A549 (cell line): ENCODE measurements around the gene PCDH9.

Experiments used
- CEBPB ChIP-seq, 2 experiments: fragments of >200 bp in 1 of 2; sonication (Bioruptor Twin) in 1 of 2; formaldehyde crosslinking in 1 of 2; IDR thresholded peaks; 2 replicates each; pipeline ENCODE4 v1.6.1; 2012 to 2016
- CHD4 ChIP-seq: fragments of 200-600 bp; sonication (generic); IDR thresholded peaks from 2 replicates; pipeline ENCODE4 v1.6.1; 2016; ENCODE audit warnings: antibody characterized with exemption, mild to moderate bottlenecking, borderline replicate concordance
- EP300 ChIP-seq, 2 experiments: fragments of >200 bp; sonication (Bioruptor Twin); formaldehyde crosslinking; IDR thresholded peaks; 2 replicates in 1 of 2; 3 replicates in 1 of 2; pipeline ENCODE4 v1.6.1; 2016 to 2017
- MYC ChIP-seq: IDR thresholded peaks from 2 replicates; pipeline ENCODE4 v1.6.1; 2012; ENCODE audit warnings: mild to moderate bottlenecking, inconsistent platforms, low read length, improper control_type of control experiment, borderline replicate concordance
- POLR2A ChIP-seq: IDR thresholded peaks from 2 replicates; pipeline ENCODE4 v1.6.1; 2012; ENCODE audit warnings: mild to moderate bottlenecking, low read length
- RAD21 ChIP-seq, 2 experiments: fragments of >200 bp in 1 of 2; sonication (Bioruptor Twin) in 1 of 2; formaldehyde crosslinking in 1 of 2; IDR thresholded peaks in 1 of 2; conservative IDR thresholded peaks in 1 of 2; 2 replicates in 1 of 2; 3 replicates in 1 of 2; pipeline ENCODE4 v1.6.1; 2012 to 2018; ENCODE audit warnings: inconsistent platforms in 1 of 2
- RARB ChIP-seq: fragments of 250-450 bp; sonication (Bioruptor Pico); IDR thresholded peaks from 2 replicates; pipeline ENCODE4 v1.8.0; 2021; ENCODE audit warnings: mild to moderate bottlenecking, moderate library complexity
- ZSCAN20 ChIP-seq: fragments of 250-450 bp; sonication (Bioruptor Pico); IDR thresholded peaks from 2 replicates; pipeline ENCODE4 v1.8.0; 2022; ENCODE audit warnings: mild to moderate bottlenecking, moderate library complexity
- TF ChIP-seq, protein P1 (sequence below): IDR thresholded peaks from 2 replicates; pipeline ENCODE4 v1.6.1; 2012
- TF ChIP-seq, protein P2 (sequence below): fragments of >200 bp; sonication (Bioruptor Twin); formaldehyde crosslinking; IDR thresholded peaks from 3 replicates; pipeline ENCODE4 v1.5.1; 2016

DNA sequence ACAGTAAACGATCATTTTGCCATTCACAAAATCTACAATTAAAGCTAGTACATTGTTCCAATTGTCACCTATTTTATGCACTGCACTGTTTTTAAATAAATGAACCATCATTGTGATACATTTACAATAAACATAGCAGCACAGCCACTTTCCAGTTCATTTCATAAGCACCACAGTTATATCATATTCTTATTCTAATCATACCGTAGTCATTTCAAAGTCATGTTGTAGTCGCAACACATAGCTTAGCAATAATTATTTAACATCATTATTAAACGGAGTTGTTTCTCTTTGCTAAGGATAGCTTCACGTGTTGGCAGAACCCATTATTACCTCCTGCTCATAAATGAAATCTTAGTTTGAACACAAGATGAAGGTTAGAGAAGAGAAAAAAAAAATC, 2.2 kb upstream of the PCDH9 start:
- TF ChIP-seq POLR2A (no peak), RAD21 (conservative IDR thresholded peaks at IDR 0.05 in 1 of 2, IDR thresholded peaks at IDR 0.05 in 1 of 2) (no peak), CHD4 (no peak), MYC (no peak), EP300 (IDR thresholded peaks at IDR 0.05) (no peak), CEBPB (IDR thresholded peaks at IDR 0.05) (no peak), ZSCAN20 (CRISPR knock-in tag) (no peak), RARB (CRISPR knock-in tag) (no peak)
- TF ChIP-seq, protein P1, sequence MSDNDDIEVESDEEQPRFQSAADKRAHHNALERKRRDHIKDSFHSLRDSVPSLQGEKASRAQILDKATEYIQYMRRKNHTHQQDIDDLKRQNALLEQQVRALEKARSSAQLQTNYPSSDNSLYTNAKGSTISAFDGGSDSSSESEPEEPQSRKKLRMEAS, result no peak
- TF ChIP-seq, protein P2, sequence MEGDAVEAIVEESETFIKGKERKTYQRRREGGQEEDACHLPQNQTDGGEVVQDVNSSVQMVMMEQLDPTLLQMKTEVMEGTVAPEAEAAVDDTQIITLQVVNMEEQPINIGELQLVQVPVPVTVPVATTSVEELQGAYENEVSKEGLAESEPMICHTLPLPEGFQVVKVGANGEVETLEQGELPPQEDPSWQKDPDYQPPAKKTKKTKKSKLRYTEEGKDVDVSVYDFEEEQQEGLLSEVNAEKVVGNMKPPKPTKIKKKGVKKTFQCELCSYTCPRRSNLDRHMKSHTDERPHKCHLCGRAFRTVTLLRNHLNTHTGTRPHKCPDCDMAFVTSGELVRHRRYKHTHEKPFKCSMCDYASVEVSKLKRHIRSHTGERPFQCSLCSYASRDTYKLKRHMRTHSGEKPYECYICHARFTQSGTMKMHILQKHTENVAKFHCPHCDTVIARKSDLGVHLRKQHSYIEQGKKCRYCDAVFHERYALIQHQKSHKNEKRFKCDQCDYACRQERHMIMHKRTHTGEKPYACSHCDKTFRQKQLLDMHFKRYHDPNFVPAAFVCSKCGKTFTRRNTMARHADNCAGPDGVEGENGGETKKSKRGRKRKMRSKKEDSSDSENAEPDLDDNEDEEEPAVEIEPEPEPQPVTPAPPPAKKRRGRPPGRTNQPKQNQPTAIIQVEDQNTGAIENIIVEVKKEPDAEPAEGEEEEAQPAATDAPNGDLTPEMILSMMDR, result no peak
